ENCODE results near the gene MATK. TPM values are rescaled to one million over a fixed set of nuclear protein-coding genes. Genes with fewer than 3 reads are reported as not detected.

Gene MATK
- total RNA-seq, 2 donors from 2014 or later, result 5.7 to 5.8 TPM

GRCh38 chr19:3803114-3803888, 17.1 kb upstream of the MATK start:
- Histone ChIP-seq H3K4me3 (ENCODE audit: low read length) (no peak overlapping the region), H3K4me1 (ENCODE audit: control insufficient read depth, insufficient read depth, low read length) (no peaks in the 10 kb centered on the region), H3K36me3 (ENCODE audit: control insufficient read depth, insufficient read depth, low read length) (no peaks in the 10 kb centered on the region), H3K27me3 (ENCODE audit: control insufficient read depth, insufficient read depth, low read length, poor library complexity, severe bottlenecking) (peaks cover 33% of the 10 kb centered on the region), H3K9me3 (ENCODE audit: control insufficient read depth, low read length) (no peaks in the 10 kb centered on the region), H3K9ac (ENCODE audit: extremely low read depth, low read length, poor library complexity, severe bottlenecking) (no peak overlapping the region), H3K27ac (ENCODE audit: low read depth, low read length) (no peak overlapping the region)
- 91 to 95% methylated on average over 4 to 21 of the region's 24 CpGs for WGBS, 2 experiments (ENCODE audit: insufficient coverage in 1 of 2, insufficient read length in 1 of 2)
- TF ChIP-seq CTCF (conservative IDR thresholded peaks at IDR 0.05), result no peak
- Mint-ChIP-seq H3K27ac (peak overlapping the region; percentile 64), H3K9me3 (no peaks in the 10 kb centered on the region), H3K27me3 (ENCODE audit: insufficient read depth) (peaks cover 36% of the 10 kb centered on the region), H3K4me1 (no peaks in the 10 kb centered on the region), H3K4me3 (no peak overlapping the region), H3K36me3 (ENCODE audit: low read depth) (no peaks in the 10 kb centered on the region)
- DNase-seq, result peak; percentile 40

- Mint-ChIP-seq H3K4me3 (peak overlapping the region; percentile 40), H3K9me3 (peaks cover 4% of the 10 kb centered on the region), H3K27ac (no peak overlapping the region), H3K4me1 (no peaks in the 10 kb centered on the region), H3K27me3 (ENCODE audit: insufficient read depth) (peaks cover 39% of the 10 kb centered on the region), H3K36me3 (ENCODE audit: low read depth) (no peaks in the 10 kb centered on the region)
- H3K4me1 ChIP-seq (ENCODE audit: control insufficient read depth, insufficient read depth, low read length), result no peaks in the 10 kb centered on the region
- WGBS, 2 experiments (ENCODE audit: insufficient coverage in 1 of 2, insufficient read length in 1 of 2), result 4 to 7% methylated on average over 9 to 46 of the region's 46 CpGs
- no peaks in the 10 kb centered on the region for H3K36me3 ChIP-seq (ENCODE audit: control insufficient read depth, insufficient read depth, low read length)
- peak; percentile 78 for TF ChIP-seq CTCF (conservative IDR thresholded peaks at IDR 0.05)
- peak overlapping the region; percentile 53 for H3K4me3 ChIP-seq (ENCODE audit: low read length)
- peak; percentile 90 for DNase-seq
- peaks cover 33% of the 10 kb centered on the region for H3K27me3 ChIP-seq (ENCODE audit: control insufficient read depth, insufficient read depth, low read length, poor library complexity, severe bottlenecking)
- H3K9ac ChIP-seq (ENCODE audit: extremely low read depth, low read length, poor library complexity, severe bottlenecking), result no peak overlapping the region
- no peak overlapping the region for H3K27ac ChIP-seq (ENCODE audit: low read depth, low read length)
- no peaks in the 10 kb centered on the region for H3K9me3 ChIP-seq (ENCODE audit: control insufficient read depth, low read length)
These were observed 15.4 kb upstream of the MATK start for GRCh38 chr19:3801412-3802096.

DNA sequence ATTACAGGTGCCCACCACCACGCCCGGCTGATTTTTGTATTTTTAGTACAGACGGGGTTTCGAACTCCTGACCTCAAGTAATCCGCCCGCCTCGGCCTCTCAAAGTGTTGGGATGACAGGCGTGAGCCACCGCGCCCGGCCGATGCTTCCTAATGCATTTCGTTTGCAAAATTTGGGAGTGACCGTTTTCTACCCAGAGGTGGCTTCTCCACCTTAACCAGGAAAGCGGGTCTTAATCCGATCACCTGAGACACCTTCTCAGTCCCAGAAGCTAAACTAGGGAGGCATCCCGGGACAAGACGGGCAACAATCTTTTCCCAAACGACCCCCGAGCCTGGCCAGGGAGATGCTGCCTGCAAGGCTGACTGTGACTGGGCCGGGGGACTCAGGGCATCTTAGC, 14.8 kb upstream of the MATK start:
- Mint-ChIP-seq H3K27ac (no peak overlapping the region), H3K36me3 (ENCODE audit: low read depth) (no peaks in the 10 kb centered on the region), H3K9me3 (peaks cover 7% of the 10 kb centered on the region), H3K4me1 (no peaks in the 10 kb centered on the region), H3K4me3 (peak overlapping the region; percentile 40), H3K27me3 (ENCODE audit: insufficient read depth) (peaks cover 40% of the 10 kb centered on the region)
- Histone ChIP-seq H3K27me3 (ENCODE audit: control insufficient read depth, insufficient read depth, low read length, poor library complexity, severe bottlenecking) (peaks cover 33% of the 10 kb centered on the region), H3K4me1 (ENCODE audit: control insufficient read depth, insufficient read depth, low read length) (no peaks in the 10 kb centered on the region), H3K9me3 (ENCODE audit: control insufficient read depth, low read length) (no peaks in the 10 kb centered on the region), H3K36me3 (ENCODE audit: control insufficient read depth, insufficient read depth, low read length) (no peaks in the 10 kb centered on the region), H3K9ac (ENCODE audit: extremely low read depth, low read length, poor library complexity, severe bottlenecking) (no peak overlapping the region), H3K4me3 (ENCODE audit: low read length) (peak overlapping the region; percentile 53), H3K27ac (ENCODE audit: low read depth, low read length) (no peak overlapping the region)
- no peak for TF ChIP-seq CTCF (conservative IDR thresholded peaks at IDR 0.05)
- WGBS, 2 experiments (ENCODE audit: insufficient coverage in 1 of 2, insufficient read length in 1 of 2), result 54 to 60% methylated on average over 16 to 21 of the region's 21 CpGs
- DNase-seq, result no peak
